G401.6 (cell line): ENCODE measurements around the gene FOSL2.

ENCODE experiments used
- FAIRE-seq: peaks from 2 replicates; lab custom pipeline; 2012; peaks lifted over from hg19 to GRCh38; lab: Jason Lieb, UNC

Gene FOSL2

DNA sequence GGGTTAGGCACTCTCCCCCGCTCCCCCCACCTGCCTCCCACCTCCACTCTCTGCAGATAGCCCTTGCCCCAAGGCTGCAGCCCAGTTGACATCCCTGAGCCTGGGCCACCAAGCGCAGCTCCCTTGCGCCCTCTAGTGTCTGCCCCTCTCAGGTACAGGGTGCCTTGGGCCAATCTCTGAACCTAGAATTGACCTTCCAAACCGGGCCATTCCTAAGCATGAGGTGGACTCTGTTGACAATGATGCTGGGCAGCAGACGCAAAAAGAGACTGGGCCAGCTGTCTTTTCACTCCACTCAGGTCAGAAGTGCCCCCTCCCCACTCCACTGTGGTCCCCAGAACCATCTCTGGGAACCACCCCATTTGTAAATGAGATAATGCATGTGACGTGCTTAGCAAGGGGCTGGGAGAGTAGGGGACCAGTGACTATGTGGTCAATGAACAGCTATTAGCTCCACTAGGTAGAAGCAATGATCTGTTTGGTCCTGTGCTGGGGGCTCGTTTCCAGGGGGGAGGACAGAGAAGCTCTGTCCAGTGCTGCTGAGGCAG, 60.0 kb downstream of the FOSL2 start:
- FAIRE-seq: no peak

DNA sequence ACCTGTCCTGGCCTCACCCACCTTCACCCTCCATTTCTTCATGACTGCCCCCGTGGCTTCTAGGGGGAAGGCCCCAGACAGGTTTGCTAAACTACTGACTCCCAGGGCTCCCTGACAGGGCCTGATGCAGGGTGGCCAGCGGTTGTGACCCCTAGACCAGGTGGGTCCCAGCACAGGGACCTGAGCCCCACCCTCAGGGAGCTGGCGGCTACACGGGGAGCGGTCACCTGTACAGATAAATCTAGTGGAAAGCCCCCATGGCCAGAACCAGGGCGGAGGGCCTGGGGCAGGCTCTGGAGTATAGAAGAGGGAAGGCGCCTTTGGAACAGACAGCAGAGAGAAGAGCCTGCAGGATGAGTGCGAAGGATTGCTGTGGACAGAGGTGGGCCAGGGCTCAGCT, 60.7 kb downstream of the FOSL2 start:
- no peak for FAIRE-seq

DNA sequence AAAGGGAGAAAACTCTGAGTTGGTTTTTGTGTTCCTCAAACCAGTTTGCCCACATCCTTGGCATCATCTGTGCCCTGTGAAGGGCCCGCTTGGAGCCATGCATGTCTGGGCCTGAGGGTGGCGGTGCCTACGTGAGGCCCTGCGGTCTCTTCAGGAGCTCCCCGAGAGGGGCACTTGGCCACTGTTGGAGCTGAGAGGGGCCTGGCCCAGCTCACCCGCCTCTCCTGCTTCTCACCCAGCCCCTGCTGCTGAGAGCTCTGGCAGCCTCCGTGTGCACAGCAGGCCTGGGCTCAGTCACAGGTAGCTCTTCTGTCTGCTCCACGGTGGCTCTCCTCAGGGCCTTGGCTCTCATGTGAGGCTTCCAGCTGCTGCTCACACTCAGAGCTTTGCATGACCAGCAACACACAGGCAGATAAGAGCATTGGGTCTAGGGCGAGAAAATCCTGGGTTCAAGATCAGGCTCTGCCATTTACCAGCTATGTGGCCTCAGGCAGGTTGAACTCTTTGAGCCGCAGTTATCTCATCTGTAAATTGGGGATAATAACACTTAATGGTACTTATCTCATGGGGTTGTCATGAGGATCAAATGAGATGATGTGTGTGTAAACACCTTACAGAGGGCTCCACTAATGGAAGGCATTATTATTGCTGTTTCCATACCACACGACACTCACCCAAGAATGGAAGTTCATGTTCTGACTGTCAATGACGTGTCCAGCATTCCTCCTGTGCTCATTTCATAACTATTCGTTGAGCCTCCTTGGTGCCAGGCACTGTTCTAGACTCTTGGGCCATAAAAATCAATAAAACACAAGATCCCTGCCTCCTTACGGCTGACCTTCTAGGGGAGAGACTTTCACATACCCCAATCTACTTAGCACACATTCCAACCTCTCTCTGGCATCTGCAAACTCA, 61.6 kb downstream of the FOSL2 start:
- no peak for FAIRE-seq

DNA sequence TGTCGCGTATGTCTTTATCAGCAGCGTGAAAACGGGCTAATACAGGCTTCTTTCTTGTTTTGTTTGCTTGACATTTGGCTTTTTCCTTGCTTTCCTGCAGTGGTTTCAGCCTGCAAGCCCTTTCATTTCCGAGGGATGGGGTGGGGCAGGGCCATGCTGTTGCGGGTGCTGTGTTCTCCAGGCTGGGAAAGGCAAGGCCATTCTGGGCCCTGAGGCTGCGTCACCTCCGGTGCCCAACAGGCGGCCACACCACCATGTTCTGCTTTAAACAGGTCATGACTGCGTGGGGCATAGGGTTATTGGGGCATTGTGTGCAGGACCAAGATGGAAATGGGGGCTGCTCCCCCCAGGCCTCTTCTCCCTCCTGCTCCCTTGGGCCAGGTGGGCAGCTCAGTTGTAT, 64.6 kb downstream of the FOSL2 start:
- no peak for FAIRE-seq

DNA sequence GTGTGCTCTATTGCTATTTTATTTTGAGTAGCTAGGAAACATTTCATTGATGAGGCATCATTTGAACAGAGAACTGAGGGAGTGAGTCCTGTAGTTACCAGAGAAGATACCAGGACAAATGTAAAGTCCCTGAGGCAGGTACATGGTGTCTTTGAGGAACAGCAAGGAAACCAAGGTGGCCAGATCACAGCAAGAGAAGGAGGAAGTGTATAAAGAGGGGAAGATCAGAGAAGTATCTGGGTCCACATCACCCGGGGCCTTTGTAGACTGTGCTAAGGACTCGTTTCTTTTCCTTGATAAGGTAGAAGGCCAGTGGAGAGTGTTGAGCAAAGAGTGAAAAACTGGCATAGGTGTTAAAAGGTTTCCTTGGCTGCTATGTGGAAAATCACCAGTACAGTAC, 68.4 kb downstream of the FOSL2 start:
- no peak for FAIRE-seq

DNA sequence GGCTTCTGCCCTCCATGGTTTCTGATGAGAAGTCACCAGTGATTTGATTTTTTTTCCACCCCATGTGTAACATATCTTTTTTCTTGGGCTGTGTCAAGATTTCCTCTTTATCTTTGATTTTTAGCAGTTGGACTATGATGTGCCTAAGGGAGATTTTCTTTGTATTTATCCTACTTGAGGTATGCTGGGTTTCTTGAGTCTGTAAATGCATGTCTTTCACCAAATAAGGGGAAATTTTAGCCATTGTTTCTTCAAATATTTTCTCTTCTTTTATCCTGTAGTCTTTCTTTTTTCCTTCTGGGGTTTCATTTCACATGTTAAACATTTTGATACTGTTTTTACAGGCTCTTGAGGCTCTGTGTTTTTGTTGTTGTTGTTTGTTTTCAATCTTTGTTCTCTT, 69.5 kb downstream of the FOSL2 start:
- no peak for FAIRE-seq

DNA sequence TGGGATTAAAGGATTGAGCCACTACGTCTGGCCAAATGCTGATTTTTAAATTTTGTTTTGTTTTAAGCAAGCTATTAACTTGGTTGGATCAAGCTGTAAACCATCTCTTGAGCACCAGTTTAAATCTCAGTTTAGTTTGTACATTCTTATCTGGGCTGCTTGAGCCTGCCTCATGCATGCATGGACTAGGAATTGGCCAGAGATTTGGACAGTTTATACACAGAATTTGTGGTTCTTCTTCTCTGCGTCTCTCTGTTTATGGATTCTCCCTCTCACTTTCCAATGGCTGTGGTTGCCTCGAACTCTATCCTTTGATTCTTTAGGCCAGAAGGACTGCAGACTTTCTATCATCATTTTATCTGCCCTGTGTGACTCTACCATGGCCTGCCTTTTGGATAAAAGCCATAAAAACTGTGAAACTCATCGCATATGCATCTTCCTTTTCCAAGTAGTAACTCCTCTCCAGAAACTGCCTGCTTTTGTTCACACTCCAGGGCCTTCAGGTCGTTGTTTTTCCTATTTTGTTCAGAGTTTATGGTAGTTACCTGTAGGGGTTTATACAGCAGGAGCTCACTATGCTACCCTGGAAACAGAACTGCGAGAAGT, 70.7 kb downstream of the FOSL2 start:
- no peak for FAIRE-seq

DNA sequence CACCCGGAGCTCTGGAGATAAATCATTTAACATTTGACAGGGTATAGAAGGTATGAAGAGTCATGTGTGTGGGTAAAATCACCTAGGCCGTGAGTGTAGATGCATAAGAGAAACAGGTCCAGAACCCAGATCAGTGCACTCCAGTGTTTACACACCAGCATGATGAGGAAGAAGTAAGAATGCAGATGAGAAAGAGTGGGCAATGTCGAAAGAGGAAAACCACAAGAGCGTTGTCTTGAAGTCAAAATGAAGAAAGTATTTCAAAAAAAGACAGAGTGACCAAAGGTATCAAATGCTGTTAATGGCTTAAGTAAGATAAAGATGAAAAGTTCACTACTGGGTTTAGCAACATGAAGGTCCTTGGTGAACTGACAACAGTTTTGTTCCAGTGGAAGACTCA, 71.2 kb downstream of the FOSL2 start:
- FAIRE-seq: no peak

DNA sequence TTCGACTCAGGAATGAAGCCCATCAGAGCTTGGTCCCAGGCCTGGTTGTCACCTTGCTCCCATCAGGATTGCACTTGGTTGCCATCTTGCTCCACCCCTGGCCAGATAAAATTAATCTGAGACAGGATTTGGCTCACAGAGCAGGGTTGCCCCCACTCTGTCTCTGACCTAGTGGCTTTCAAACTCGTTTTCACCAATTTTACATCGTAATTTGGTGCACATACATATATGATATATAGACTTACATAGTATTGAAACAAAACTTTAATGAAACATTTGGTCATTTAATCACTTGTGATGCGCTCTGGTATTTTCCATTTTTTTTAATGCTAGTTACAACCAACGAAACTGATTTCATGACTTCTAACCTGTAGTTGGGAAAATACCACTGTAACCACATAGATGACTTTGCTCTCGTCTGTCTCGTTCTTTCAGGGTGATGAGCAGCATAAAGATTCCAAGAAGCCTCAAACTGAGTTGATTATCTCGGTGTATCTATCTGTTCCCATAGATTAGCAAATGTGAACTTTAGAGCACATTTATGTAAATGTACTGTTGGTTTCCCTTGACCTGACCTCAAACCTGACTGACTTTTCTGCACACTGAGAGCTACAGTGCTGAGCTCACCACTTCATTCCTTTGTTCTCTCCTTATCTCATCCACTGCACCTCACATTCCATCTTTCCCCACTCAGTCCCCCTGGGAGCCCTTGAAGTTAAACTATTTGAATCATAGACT, 72.7 kb downstream of the FOSL2 start:
- no peak for FAIRE-seq
